HAP-1 (cell line): ENCODE results near the gene MID1.

Experiments used
- DNase-seq, 2 experiments: peaks; one replicate each; pipeline ENCODE4 v3.0.0-alpha.2; 2016 to 2020; ENCODE audit warnings: low spot score in 2 of 2
- H3K27me3 ChIP-seq: fragments of 250-450 bp; sonication (Bioruptor Pico); 2 replicates; pipeline ENCODE4 v1.5.1; 2020; ENCODE audit warnings: low read depth, mild to moderate bottlenecking, moderate library complexity
- H3K36me3 ChIP-seq: fragments of 250-450 bp; sonication (Bioruptor Pico); replicated peaks from 2 replicates; pipeline ENCODE4 v1.5.1; 2020; ENCODE audit warnings: mild to moderate bottlenecking
- H3K4me1 ChIP-seq: fragments of 250-450 bp; sonication (Bioruptor Pico); 2 replicates; pipeline ENCODE4 v1.5.1; 2020; ENCODE audit warnings: mild to moderate bottlenecking
- H3K4me3 ChIP-seq: fragments of 250-450 bp; sonication (Bioruptor Pico); 2 replicates; pipeline ENCODE4 v1.5.1; 2020; ENCODE audit warnings: mild to moderate bottlenecking, moderate library complexity
- H3K9me3 ChIP-seq: fragments of 250-450 bp; sonication (Bioruptor Pico); 2 replicates; pipeline ENCODE4 v1.5.1; 2020; ENCODE audit warnings: mild to moderate bottlenecking, moderate library complexity
- in situ Hi-C: fragments of 300-500 bp; cut with MboI; formaldehyde crosslinking; loops from 3 replicates; pipeline ENCODE4 v1.14.3; 2020; ENCODE audit warnings: low sequenced_read_pairs, inconsistent platforms, mixed read lengths

MID1 gene

DNA sequence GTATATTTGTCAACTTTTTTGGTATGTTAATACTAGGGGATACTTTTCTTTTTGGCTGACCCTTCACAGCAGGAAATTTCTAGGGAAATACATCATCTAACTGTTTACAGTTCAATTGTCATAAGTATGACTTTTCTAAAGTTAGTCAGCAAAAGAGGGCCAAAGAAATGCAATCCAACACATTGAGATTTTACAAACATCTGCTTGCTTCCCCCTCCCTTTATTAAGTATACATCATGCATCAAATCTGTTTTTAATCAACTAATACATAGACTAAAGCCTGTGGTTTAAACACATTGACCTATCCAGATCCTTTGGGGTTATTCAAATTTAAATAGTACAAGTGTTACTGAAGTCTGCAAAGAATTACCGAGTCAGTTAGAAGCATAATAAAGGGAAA lies 93.9 kb downstream of the MID1 start:
- in situ Hi-C loops = no loop called here
- Histone ChIP-seq H3K36me3 (no peaks in the 10 kb centered on the region), H3K4me1 (peaks cover 12% of the 10 kb centered on the region), H3K9me3 (no peaks in the 10 kb centered on the region), H3K4me3 (no peak overlapping the region), H3K27me3 (no peaks in the 10 kb centered on the region)
- DNase-seq = no peak

GRCh38 chrX:10525381-10526120 lies 94.8 kb downstream of the MID1 start:
- no peaks in the 10 kb centered on the region for H3K9me3 ChIP-seq
- in situ Hi-C loops = no loop called here
- no peaks in the 10 kb centered on the region for H3K27me3 ChIP-seq
- no peaks in the 10 kb centered on the region for H3K36me3 ChIP-seq
- H3K4me1 ChIP-seq = peaks cover 13% of the 10 kb centered on the region
- H3K4me3 ChIP-seq = no peak overlapping the region
- no peak for DNase-seq

DNA sequence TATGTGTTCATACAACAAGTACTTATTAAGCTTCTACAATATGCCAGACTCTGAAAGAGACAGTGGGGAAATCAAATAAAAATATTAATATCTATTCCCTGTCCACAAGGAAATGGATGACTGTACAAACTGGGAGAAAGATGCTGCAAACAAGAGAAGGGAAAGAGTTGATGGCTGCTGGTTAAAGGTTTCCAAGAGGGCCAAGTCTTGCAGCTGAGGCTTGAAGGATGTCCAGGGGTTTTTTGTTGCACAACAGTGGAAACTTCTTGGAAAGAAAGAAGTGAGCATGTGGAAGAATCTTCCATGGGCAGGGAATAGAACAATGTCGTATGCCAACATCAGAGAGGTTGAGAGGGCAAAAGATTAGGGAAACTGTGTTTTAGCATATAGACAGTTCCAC lies 95.8 kb downstream of the MID1 start:
- Histone ChIP-seq H3K4me1 (peaks cover 23% of the 10 kb centered on the region), H3K27me3 (no peaks in the 10 kb centered on the region), H3K9me3 (no peaks in the 10 kb centered on the region), H3K4me3 (no peak overlapping the region), H3K36me3 (no peaks in the 10 kb centered on the region)
- DNase-seq = no peak
- in situ Hi-C loops = no loop called here

GRCh38 chrX:10519761-10520160 lies 100.6 kb downstream of the MID1 start:
- peaks cover 39% of the 10 kb centered on the region for H3K4me1 ChIP-seq
- DNase-seq = no peak
- no peak overlapping the region for H3K4me3 ChIP-seq
- in situ Hi-C loops = no loop called here
- no peaks in the 10 kb centered on the region for H3K36me3 ChIP-seq
- no peaks in the 10 kb centered on the region for H3K9me3 ChIP-seq
- no peaks in the 10 kb centered on the region for H3K27me3 ChIP-seq

GRCh38 chrX:10519278-10519677 lies 101.1 kb downstream of the MID1 start:
- DNase-seq = no peak
- in situ Hi-C loops = no loop called here
- Histone ChIP-seq H3K36me3 (no peaks in the 10 kb centered on the region), H3K27me3 (no peaks in the 10 kb centered on the region), H3K9me3 (no peaks in the 10 kb centered on the region), H3K4me3 (no peak overlapping the region), H3K4me1 (peaks cover 41% of the 10 kb centered on the region)

DNA sequence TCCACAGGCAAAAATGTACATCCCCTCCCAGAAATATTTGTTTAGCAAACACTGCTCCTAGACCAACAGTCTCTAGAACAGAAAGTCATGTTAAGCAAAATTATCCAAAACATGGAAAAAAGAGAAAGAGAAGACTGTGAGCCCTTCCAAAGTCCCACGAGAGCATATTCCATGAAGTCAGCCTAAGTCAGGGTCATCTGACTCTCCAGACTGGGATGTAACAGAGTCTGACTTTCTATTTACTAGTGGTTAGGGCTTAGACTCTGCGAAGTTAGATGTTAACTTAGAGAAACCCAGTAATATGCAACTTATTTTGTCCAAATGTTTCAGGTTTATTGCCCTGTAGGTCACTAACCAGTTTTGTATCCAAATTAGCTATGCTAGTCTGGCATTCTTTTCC lies 102.3 kb downstream of the MID1 start:
- Histone ChIP-seq H3K36me3 (no peaks in the 10 kb centered on the region), H3K9me3 (no peaks in the 10 kb centered on the region), H3K4me1 (peaks cover 38% of the 10 kb centered on the region), H3K4me3 (no peak overlapping the region), H3K27me3 (no peaks in the 10 kb centered on the region)
- in situ Hi-C loops = no loop called here
- DNase-seq = no peak

- Histone ChIP-seq H3K9me3 (no peaks in the 10 kb centered on the region), H3K4me3 (no peak overlapping the region), H3K27me3 (no peaks in the 10 kb centered on the region), H3K36me3 (no peaks in the 10 kb centered on the region), H3K4me1 (peaks cover 38% of the 10 kb centered on the region)
- no peak for DNase-seq
- in situ Hi-C loops = no loop called here
These were observed 103.5 kb downstream of the MID1 start for GRCh38 chrX:10516781-10517322.

GRCh38 chrX:10514891-10515290 lies 105.5 kb downstream of the MID1 start:
- no peaks in the 10 kb centered on the region for H3K9me3 ChIP-seq
- no peak overlapping the region for H3K4me3 ChIP-seq
- in situ Hi-C loops = no loop called here
- DNase-seq = peak in 1 of 2 experiments; percentile 48
- no peaks in the 10 kb centered on the region for H3K27me3 ChIP-seq
- no peaks in the 10 kb centered on the region for H3K36me3 ChIP-seq
- peaks cover 30% of the 10 kb centered on the region for H3K4me1 ChIP-seq

GRCh38 chrX:10513974-10514373 lies 106.4 kb downstream of the MID1 start:
- no peaks in the 10 kb centered on the region for H3K36me3 ChIP-seq
- no peaks in the 10 kb centered on the region for H3K9me3 ChIP-seq
- peak in 1 of 2 experiments; percentile 49 for DNase-seq
- peaks cover 26% of the 10 kb centered on the region for H3K4me1 ChIP-seq
- in situ Hi-C loops = no loop called here
- no peak overlapping the region for H3K4me3 ChIP-seq
- no peaks in the 10 kb centered on the region for H3K27me3 ChIP-seq

GRCh38 chrX:10512741-10513140 lies 107.6 kb downstream of the MID1 start:
- Histone ChIP-seq H3K36me3 (no peaks in the 10 kb centered on the region), H3K4me3 (no peak overlapping the region), H3K27me3 (no peaks in the 10 kb centered on the region), H3K4me1 (peaks cover 27% of the 10 kb centered on the region), H3K9me3 (no peaks in the 10 kb centered on the region)
- DNase-seq = no peak
- in situ Hi-C loops = no loop called here

GRCh38 chrX:10512258-10512657 lies 108.1 kb downstream of the MID1 start:
- Histone ChIP-seq H3K9me3 (no peaks in the 10 kb centered on the region), H3K36me3 (no peaks in the 10 kb centered on the region), H3K27me3 (no peaks in the 10 kb centered on the region), H3K4me3 (no peak overlapping the region), H3K4me1 (peaks cover 27% of the 10 kb centered on the region)
- DNase-seq = no peak
- in situ Hi-C loops = no loop called here

DNA sequence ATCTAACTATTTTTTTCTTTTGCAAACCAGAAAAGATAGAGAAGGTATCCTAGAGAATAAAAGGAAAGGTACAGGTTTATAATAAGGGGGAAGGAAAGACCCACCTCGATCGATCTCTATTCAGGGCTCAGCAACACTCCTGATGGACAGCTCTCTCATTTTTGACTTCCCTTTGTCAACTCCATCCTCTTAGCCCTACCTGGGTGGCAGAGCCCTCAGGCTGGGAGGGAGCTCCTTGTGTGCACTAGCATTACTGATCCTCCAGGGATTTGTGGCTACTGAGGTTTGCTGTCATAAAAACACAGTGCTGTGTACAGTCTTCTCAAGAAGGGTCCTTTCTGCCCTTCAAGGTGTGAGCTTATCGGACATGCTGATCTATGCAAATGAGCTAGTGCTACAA lies 111.0 kb downstream of the MID1 start:
- peaks cover 12% of the 10 kb centered on the region for H3K4me1 ChIP-seq
- peak in 1 of 2 experiments; percentile 16 for DNase-seq
- no peaks in the 10 kb centered on the region for H3K27me3 ChIP-seq
- H3K36me3 ChIP-seq = 0 out of 2 replicates have a peak, but pooled peaks cover 2% of the 10 kb centered on the region
- in situ Hi-C loops = no loop called here
- H3K4me3 ChIP-seq = no peak overlapping the region
- no peaks in the 10 kb centered on the region for H3K9me3 ChIP-seq

GRCh38 chrX:10508891-10509290 lies 111.5 kb downstream of the MID1 start:
- no peaks in the 10 kb centered on the region for H3K9me3 ChIP-seq
- peaks cover 7% of the 10 kb centered on the region for H3K4me1 ChIP-seq
- no peaks in the 10 kb centered on the region for H3K27me3 ChIP-seq
- H3K4me3 ChIP-seq = no peak overlapping the region
- in situ Hi-C loops = no loop called here
- DNase-seq = no peak
- H3K36me3 ChIP-seq = 0 out of 2 replicates have a peak, but pooled peaks cover 2% of the 10 kb centered on the region

GRCh38 chrX:10507876-10508275 lies 112.5 kb downstream of the MID1 start:
- H3K4me1 ChIP-seq = peaks cover 5% of the 10 kb centered on the region
- no peaks in the 10 kb centered on the region for H3K27me3 ChIP-seq

More at GRCh38 chrX:10507876-10508275, 112.5 kb downstream of the MID1 start:
- 0 out of 2 replicates have a peak, but pooled peaks cover 2% of the 10 kb centered on the region for H3K36me3 ChIP-seq
- H3K4me3 ChIP-seq = no peak overlapping the region
- H3K9me3 ChIP-seq = no peaks in the 10 kb centered on the region
- in situ Hi-C loops = no loop called here
- DNase-seq = no peak
